Right lobe of liver (tissue), 6 donors: ENCODE results near the gene ARHGDIB. TPM values are rescaled to one million over a fixed set of nuclear protein-coding genes. Genes with fewer than 3 reads are reported as not detected.

Experiments
- ATAC-seq, 4 donors: fragments of 200-7000 bp; cut with Tn5 transposase; one replicate each; pipeline ENCODE4 v1.9.1; 2020; ENCODE audit warnings: mild to moderate bottlenecking in 4 of 4, moderate library complexity in 4 of 4
- DNase-seq, 3 donors: peaks; one replicate each; pipeline ENCODE4 v3.0.0-alpha.2; 2020
- H3K27ac ChIP-seq, 3 donors: fragments of 200-600 bp; one replicate each; pipeline ENCODE4 v1.8.0; 2022
- H3K27me3 ChIP-seq, 2 donors: fragments of 200-600 bp; one replicate each; pipeline ENCODE4 v1.8.0; 2022
- H3K36me3 ChIP-seq, 4 donors: fragments of 200-600 bp; sonication (generic) in 1 of 4; one replicate each; pipeline versions ENCODE4 v1.5.1 to v1.8.0; 2017 to 2022; ENCODE audit warnings: control low read depth in 1 of 4
- H3K4me1 ChIP-seq, 4 donors: fragments of 200-600 bp; sonication (generic) in 1 of 4; one replicate each; pipeline versions ENCODE4 v1.5.1 to v1.8.0; 2017 to 2022; ENCODE audit warnings: control low read depth in 1 of 4
- H3K4me3 ChIP-seq, 3 donors: fragments of 200-600 bp; one replicate each; pipeline ENCODE4 v1.8.0; 2022
- H3K9me3 ChIP-seq, 4 donors: fragments of 200-600 bp; sonication (generic) in 1 of 4; one replicate each; pipeline versions ENCODE4 v1.5.1 to v1.8.0; 2017 to 2022; ENCODE audit warnings: control low read depth in 1 of 4
- POLR2A ChIP-seq: fragments of 450-650 bp; IDR thresholded peaks from one replicate; pipeline ENCODE4 v1.6.1; 2017; ENCODE audit warnings: antibody characterized with exemption, mild to moderate bottlenecking
- WGBS: methylation state at CpG from one replicate; pipeline ENCODE4 v1.1.6; 2018; ENCODE audit warnings: low coverage, low lambda C conversion rate; ENCODE audit not compliant: insufficient coverage; ENCODE audit errors: missing lambda C conversion rate; 5-methylcytosine and 5-hydroxymethylcytosine counted together
- intact Hi-C, 2 donors: fragments of 100-400 bp; cut with DNase I; formaldehyde crosslinking; loops; one replicate each; pipeline versions ENCODE4 v1.11.2 to v1.14.1; 2022
- total RNA-seq, 6 experiments: library from RNA; depleted of rRNA in 2 of 6; stranded (reverse); fragments of >200 nt in 2 of 6; fragmentation: NEBNext Ultra II Directional in 3 of 6; extraction: Animal tissue kit (Norgen Biotek cat#: 25700) in 3 of 6; gene quantifications; one replicate each; pipeline versions ENCODE4 v1.1.0 to v1.2.4, GENCODE V29; 2016 to 2023
- TF ChIP-seq, protein P1 (sequence below), 4 donors: fragments of 200-600 bp in 3 of 4; fragments of 450-650 bp in 1 of 4; IDR thresholded peaks; one replicate each; pipeline versions ENCODE4 v1.5.1 to v1.8.0; 2016 to 2022; ENCODE audit warnings: antibody characterized with exemption in 4 of 4, mild to moderate bottlenecking in 2 of 4
- donor health status: DM: no; HTN: yes; CAD: no.
- donor health status: DM: no; HTN: no; CAD: no.
- donor health status: DM: no; HTN: no; CAD: no.
- donor health status: DM: no; HTN: yes; CAD: no.
- donor health status: DM: no; HTN: yes; CAD: no.

The ARHGDIB gene
- total RNA-seq, 6 experiments from 2014 or later, result 17.2 to 58.1 (median 31.9) TPM

DNA sequence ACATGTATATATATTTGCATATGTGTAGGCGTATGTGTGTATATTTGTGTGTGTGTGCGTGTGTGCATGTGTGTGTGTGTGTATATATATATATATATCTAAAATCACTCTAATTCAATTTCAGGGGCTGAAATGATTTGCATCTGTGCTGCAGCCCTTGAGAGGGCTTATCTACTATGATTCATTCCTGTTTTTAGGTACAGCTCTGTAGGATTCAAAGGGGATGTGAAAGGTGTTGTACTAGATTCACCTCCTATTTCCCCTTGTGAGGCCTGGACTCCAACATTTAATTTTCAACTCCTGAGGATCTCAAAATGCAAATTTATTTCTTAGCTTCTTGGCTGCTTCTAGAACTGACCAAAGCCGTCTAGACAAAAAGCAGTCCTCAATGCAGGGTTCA is 34.1 kb downstream of the ARHGDIB start:
- Histone ChIP-seq H3K4me3 (no peak overlapping the region), H3K27ac (no peak overlapping the region), H3K36me3 (no peaks in the 10 kb centered on the region), H3K9me3 (no peaks in the 10 kb centered on the region), H3K27me3 (no peaks in the 10 kb centered on the region), H3K4me1 (no peaks in the 10 kb centered on the region)
- DNase-seq, result no peak
- TF ChIP-seq POLR2A, result no peak
- TF ChIP-seq, protein P1, sequence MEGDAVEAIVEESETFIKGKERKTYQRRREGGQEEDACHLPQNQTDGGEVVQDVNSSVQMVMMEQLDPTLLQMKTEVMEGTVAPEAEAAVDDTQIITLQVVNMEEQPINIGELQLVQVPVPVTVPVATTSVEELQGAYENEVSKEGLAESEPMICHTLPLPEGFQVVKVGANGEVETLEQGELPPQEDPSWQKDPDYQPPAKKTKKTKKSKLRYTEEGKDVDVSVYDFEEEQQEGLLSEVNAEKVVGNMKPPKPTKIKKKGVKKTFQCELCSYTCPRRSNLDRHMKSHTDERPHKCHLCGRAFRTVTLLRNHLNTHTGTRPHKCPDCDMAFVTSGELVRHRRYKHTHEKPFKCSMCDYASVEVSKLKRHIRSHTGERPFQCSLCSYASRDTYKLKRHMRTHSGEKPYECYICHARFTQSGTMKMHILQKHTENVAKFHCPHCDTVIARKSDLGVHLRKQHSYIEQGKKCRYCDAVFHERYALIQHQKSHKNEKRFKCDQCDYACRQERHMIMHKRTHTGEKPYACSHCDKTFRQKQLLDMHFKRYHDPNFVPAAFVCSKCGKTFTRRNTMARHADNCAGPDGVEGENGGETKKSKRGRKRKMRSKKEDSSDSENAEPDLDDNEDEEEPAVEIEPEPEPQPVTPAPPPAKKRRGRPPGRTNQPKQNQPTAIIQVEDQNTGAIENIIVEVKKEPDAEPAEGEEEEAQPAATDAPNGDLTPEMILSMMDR (IDR thresholded peaks at IDR 0.05), result no peak
- intact Hi-C loops, result no loop called here
- 75% methylated on average over 3 of the region's 3 CpGs for WGBS
- ATAC-seq, result no peak

DNA sequence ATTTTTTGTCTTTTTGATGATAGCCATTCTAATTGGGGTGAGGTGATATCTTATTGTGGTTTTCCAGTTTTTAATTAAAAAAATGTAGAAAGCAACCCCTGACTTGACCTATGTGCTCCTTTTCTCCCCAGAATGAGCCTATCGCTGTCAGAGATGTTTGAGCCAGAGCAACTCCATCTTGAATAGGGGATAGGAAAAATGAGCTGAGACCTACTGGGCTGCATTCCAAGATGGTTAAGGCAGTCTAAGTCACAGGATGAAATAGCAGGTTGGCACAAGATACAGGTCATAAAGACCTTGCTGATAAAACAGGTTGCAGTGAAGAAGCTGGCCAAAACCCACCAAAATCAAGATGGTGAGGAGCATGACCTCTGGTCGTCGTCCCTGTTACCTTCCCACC is 36.9 kb downstream of the ARHGDIB start:
- WGBS, result 93% methylated on average over 3 of the region's 3 CpGs

DNA sequence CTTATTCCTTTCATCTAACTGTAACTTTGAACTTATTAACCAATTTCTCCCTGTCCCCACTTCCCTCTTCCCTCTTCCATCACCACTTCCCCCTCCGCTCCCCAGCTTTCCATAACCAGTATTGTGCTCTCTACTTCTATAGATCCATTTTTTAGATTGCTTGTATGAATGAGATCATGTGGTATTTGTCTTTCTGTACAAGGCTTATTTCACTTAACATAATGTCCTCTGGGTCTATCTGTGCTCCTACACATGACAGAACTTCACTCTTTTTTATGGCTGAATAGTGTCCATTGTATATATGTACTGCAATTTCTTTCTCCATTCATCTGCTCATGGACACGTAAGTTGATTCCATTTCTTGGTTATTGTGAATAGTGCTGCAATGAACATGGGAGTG is 37.5 kb downstream of the ARHGDIB start:
- no peak for DNase-seq
- no peak for ATAC-seq
- TF ChIP-seq, protein P1 (IDR thresholded peaks at IDR 0.05), result no peak
- TF ChIP-seq POLR2A, result no peak
- WGBS, result 86% methylated on average over 2 of the region's 2 CpGs
- Histone ChIP-seq H3K9me3 (no peaks in the 10 kb centered on the region), H3K27me3 (no peaks in the 10 kb centered on the region), H3K36me3 (no peaks in the 10 kb centered on the region), H3K27ac (no peak overlapping the region), H3K4me1 (no peaks in the 10 kb centered on the region), H3K4me3 (no peak overlapping the region)
- intact Hi-C loops, result no loop called here

More for the DNA sequence above, 36.9 kb downstream of the ARHGDIB start:
- no peak for DNase-seq
- ATAC-seq, result no peak
- intact Hi-C loops, result no loop called here
- Histone ChIP-seq H3K4me1 (no peaks in the 10 kb centered on the region), H3K9me3 (no peaks in the 10 kb centered on the region), H3K27ac (no peak overlapping the region), H3K36me3 (no peaks in the 10 kb centered on the region), H3K27me3 (no peaks in the 10 kb centered on the region), H3K4me3 (no peak overlapping the region)
- TF ChIP-seq, protein P1 (IDR thresholded peaks at IDR 0.05), result no peak
- no peak for TF ChIP-seq POLR2A

DNA sequence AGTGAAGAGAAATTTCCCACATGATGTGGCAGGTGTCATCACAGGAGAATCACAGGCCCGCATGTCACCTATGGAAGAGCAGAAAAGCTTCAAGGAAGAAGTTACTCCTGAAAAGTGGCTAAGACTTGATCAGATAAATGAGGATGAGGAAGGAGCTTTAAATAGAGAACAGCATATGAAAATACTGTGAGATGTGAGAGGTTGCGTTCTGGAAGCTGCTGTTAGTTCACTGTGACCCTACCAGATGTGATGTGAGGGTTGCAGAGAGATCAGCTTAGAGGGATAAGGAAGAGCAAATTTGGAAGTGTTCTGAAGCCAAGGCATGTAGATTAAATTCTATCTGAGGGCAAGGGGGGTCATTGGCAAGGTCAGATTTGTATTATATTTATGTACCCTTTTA is 40.2 kb downstream of the ARHGDIB start:
- no peaks in the 10 kb centered on the region for H3K36me3 ChIP-seq
- intact Hi-C loops, result no loop called here
- no peak overlapping the region for H3K27ac ChIP-seq
- H3K27me3 ChIP-seq, result no peaks in the 10 kb centered on the region
- H3K4me1 ChIP-seq, result no peaks in the 10 kb centered on the region
- 95% methylated on average over 2 of the region's 2 CpGs for WGBS
- TF ChIP-seq POLR2A, result no peak
- TF ChIP-seq, protein P1 (IDR thresholded peaks at IDR 0.05), result no peak
- H3K4me3 ChIP-seq, result no peak overlapping the region
- no peak for DNase-seq
- no peaks in the 10 kb centered on the region for H3K9me3 ChIP-seq
- ATAC-seq, result no peak
